DND-41 (cell line): ENCODE results near the gene PPT2.
A peak's percentile ranks its signal among the peaks of the same experiment; 100 is the strongest.

Source experiments
- ATAC-seq: fragments of 200-7000 bp; cut with Tn5 transposase; 3 replicates; pipeline ENCODE4 v1.9.1; 2021; ENCODE audit warnings: low read depth; ENCODE audit not compliant: insufficient read depth
- DNase-seq: peaks from one replicate; pipeline ENCODE4 v3.0.0-alpha.2; 2020
- H2AFZ ChIP-seq: 2 replicates; pipeline ENCODE4 v1.6.0; 2012; ENCODE audit warnings: low read depth, low read length
- H3K27ac ChIP-seq: 2 replicates; pipeline ENCODE4 v1.5.1; 2012; ENCODE audit warnings: low read length, inconsistent platforms
- H3K27me3 ChIP-seq: fragments of 200-600 bp; sonication (generic); 2 replicates; pipeline ENCODE4 v1.6.0; 2012; ENCODE audit warnings: low read length, mild to moderate bottlenecking, inconsistent platforms; ENCODE audit not compliant: insufficient read depth, poor library complexity
- H3K36me3 ChIP-seq: 2 replicates; pipeline ENCODE4 v1.5.1; 2012; ENCODE audit warnings: low read length, inconsistent platforms; ENCODE audit not compliant: insufficient read depth
- H3K4me1 ChIP-seq: 2 replicates; pipeline ENCODE4 v1.5.1; 2012; ENCODE audit warnings: mild to moderate bottlenecking, low read length; ENCODE audit not compliant: insufficient read depth
- H3K4me2 ChIP-seq: 2 replicates; pipeline ENCODE4 v1.6.0; 2012; ENCODE audit warnings: mild to moderate bottlenecking, moderate library complexity, low read length, inconsistent platforms; ENCODE audit not compliant: insufficient read depth
- H3K4me3 ChIP-seq, 2 experiments: fragments of 200-600 bp in 1 of 2; shearing (Covaris generic) in 1 of 2; 2 replicates each; pipeline ENCODE4 v1.5.1; 2012 to 2016; ENCODE audit warnings: inconsistent platforms in 2 of 2, low read length in 2 of 2, mild to moderate bottlenecking in 2 of 2, low read depth in 1 of 2, moderate library complexity in 1 of 2
- H3K79me2 ChIP-seq: 2 replicates; pipeline ENCODE4 v1.6.0; 2012; ENCODE audit warnings: low read length, inconsistent platforms; ENCODE audit not compliant: insufficient read depth
- H3K9ac ChIP-seq: 2 replicates; pipeline ENCODE4 v1.6.0; 2012; ENCODE audit warnings: low read depth, mild to moderate bottlenecking, inconsistent platforms, low read length, moderate library complexity
- H3K9me3 ChIP-seq: 2 replicates; pipeline ENCODE4 v1.5.1; 2012; ENCODE audit warnings: low read length, moderate library complexity, mild to moderate bottlenecking, inconsistent platforms; ENCODE audit not compliant: insufficient read depth, severe bottlenecking
- H4K20me1 ChIP-seq: 2 replicates; pipeline ENCODE4 v1.6.0; 2012; ENCODE audit warnings: low read length; ENCODE audit not compliant: insufficient read depth
- EZH2 ChIP-seq: IDR thresholded peaks from 3 replicates; pipeline ENCODE4 v1.6.1; 2012; ENCODE audit warnings: borderline replicate concordance, low read depth, mild to moderate bottlenecking, moderate library complexity, low read length, inconsistent platforms; ENCODE audit not compliant: severe bottlenecking
- TF ChIP-seq, protein P1 (sequence below): IDR thresholded peaks from 2 replicates; pipeline ENCODE4 v1.5.1; 2012; ENCODE audit warnings: borderline replicate concordance, low read length, moderate library complexity, mild to moderate bottlenecking; ENCODE audit not compliant: poor library complexity, severe bottlenecking; ENCODE audit errors: extremely low read depth

PPT2 gene

DNA sequence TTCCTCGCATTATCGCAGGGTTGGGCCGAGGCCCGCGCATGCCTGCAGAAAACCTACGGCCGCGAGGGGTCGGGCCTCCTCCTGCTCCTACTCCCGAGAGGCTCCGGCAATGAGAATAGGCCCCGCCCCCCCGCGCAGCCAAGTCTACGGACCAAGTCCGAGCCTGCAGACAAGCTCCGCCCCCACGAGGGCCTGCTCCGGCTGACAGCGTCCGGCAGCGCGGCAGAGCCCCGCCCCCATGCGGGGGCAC lies 41.6 kb downstream of the PPT2 start:
- Histone ChIP-seq H3K4me2 (peak overlapping the region; percentile 80), H2AFZ (peak overlapping the region; percentile 83), H3K9me3 (no peaks in the 10 kb centered on the region), H3K79me2 (peaks cover 39% of the 10 kb centered on the region), H3K9ac (peak overlapping the region; percentile 81), H3K4me3 (peak overlapping the region; percentile 43 to 77; a peak in 3 of 4 replicates), H3K36me3 (peaks cover 2% of the 10 kb centered on the region; the same call in 1 of the 2 replicates), H3K27me3 (no peaks in the 10 kb centered on the region), H3K27ac (peak overlapping the region; percentile 96), H3K4me1 (peaks cover 57% of the 10 kb centered on the region), H4K20me1 (no peaks in the 10 kb centered on the region)
- DNase-seq (peak; percentile 100), ATAC-seq (no peak)
- TF ChIP-seq, protein P1, sequence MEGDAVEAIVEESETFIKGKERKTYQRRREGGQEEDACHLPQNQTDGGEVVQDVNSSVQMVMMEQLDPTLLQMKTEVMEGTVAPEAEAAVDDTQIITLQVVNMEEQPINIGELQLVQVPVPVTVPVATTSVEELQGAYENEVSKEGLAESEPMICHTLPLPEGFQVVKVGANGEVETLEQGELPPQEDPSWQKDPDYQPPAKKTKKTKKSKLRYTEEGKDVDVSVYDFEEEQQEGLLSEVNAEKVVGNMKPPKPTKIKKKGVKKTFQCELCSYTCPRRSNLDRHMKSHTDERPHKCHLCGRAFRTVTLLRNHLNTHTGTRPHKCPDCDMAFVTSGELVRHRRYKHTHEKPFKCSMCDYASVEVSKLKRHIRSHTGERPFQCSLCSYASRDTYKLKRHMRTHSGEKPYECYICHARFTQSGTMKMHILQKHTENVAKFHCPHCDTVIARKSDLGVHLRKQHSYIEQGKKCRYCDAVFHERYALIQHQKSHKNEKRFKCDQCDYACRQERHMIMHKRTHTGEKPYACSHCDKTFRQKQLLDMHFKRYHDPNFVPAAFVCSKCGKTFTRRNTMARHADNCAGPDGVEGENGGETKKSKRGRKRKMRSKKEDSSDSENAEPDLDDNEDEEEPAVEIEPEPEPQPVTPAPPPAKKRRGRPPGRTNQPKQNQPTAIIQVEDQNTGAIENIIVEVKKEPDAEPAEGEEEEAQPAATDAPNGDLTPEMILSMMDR = peak; percentile 42
- TF ChIP-seq EZH2 = no peak

DNA sequence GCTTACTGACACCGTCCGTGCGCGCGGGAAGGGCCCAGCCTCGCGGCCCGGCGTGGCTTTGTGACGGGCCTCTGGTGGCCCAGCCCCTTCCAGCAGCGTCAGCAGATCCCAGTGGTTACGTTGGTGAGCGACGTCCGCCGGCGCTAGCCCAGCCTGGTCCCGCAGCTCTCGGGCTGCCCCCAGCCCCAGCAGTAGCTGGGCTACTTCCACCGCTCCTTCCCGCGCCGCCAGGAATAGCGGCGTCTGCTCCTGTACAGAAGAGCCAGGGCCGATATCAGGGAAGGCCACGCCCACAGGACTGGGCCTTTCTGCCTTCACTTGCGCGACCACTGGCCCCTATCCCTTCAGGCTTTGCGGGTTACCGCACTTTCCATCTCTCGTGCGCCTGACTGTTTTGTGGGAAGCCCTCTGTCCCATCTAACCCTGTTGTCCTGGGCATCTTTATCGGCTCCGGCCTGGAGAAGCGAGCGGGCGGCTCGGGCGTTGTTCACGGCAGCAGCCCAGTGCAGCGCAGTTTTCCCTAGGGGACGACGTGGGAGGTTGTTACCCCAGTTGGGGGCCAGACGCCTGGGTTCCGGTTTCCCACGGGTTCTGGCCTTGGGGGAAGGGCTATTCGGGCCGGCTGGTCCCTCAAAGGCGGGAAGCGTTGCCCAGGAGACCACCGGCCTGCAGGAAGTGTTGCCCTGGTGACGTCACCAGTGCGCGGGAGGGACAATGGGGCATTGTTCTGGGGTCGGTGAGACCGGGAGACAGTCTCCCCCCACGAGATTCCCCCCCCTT lies 42.2 kb downstream of the PPT2 start:
- Histone ChIP-seq H3K9ac (peak overlapping the region; percentile 81), H3K27me3 (no peaks in the 10 kb centered on the region), H4K20me1 (no peaks in the 10 kb centered on the region), H3K4me2 (peak overlapping the region; percentile 80), H3K9me3 (no peaks in the 10 kb centered on the region), H2AFZ (peak overlapping the region; percentile 83), H3K4me1 (peaks cover 52% of the 10 kb centered on the region), H3K79me2 (peaks cover 34% of the 10 kb centered on the region), H3K36me3 (no peaks in the 10 kb centered on the region; the same call in 1 of the 2 replicates), H3K27ac (peak overlapping the region; percentile 87), H3K4me3 (peak overlapping the region; percentile 43 to 77; a peak in 3 of 4 replicates)
- peak; percentile 65 for DNase-seq
- peak; percentile 75 for ATAC-seq
- TF ChIP-seq, protein P1 = no peak
- no peak for TF ChIP-seq EZH2

DNA sequence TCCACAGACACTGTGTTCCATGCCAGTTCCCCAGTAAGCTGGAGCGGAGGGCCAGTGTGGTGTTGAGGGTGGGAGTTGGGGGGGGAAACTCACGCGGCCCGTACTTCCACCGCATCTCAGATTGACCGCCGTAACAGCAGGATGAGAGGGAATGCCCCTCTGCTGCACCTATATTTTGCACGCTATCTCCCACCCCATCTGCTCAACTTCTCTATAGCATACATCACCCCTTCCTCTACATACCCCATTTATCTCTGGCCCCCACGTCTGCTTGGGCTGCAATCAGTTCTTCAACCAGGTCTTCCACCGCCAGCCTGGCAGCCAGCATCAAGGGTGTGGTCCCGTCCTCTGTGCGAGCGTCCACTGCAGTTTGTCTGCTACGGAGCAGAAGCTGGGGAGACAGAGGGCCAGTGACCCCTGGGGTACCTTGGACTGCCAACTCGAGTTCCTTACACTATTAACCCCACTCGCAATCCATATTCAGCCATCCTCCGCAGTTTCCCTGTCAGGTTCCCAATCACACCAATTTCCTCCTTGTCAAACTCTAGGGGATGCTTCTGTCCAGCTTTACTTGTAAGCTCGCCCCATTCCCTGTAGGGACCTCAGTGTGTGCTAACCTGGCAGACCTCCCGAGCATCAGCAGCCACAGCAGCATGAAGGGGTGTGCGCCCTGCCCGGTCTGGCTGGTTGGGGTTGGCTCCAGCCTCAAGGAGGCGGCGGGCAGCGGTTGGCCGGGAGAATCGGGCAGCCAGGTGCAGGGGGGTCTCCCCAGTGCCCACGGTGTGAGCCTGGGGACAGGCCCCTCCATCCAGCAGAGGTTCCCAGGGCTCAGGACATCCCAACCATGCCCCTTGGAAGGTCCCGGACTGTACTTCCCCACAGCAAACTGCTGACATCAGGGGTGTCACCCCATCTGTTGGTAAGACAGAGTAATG lies 43.0 kb downstream of the PPT2 start:
- H2AFZ ChIP-seq = peak overlapping the region; percentile 83
- no peak for DNase-seq
- peak overlapping the region; percentile 87 for H3K27ac ChIP-seq
- H3K9me3 ChIP-seq = no peaks in the 10 kb centered on the region
- no peaks in the 10 kb centered on the region for H3K27me3 ChIP-seq
- peak overlapping the region; percentile 81 for H3K9ac ChIP-seq
- no peak for ATAC-seq
- no peaks in the 10 kb centered on the region; the same call in 1 of the 2 replicates for H3K36me3 ChIP-seq
- H3K79me2 ChIP-seq = peaks cover 25% of the 10 kb centered on the region
- peaks cover 44% of the 10 kb centered on the region for H3K4me1 ChIP-seq
- TF ChIP-seq, protein P1 = peak; percentile 16
- no peak for TF ChIP-seq EZH2
- H3K4me3 ChIP-seq = peak overlapping the region in 1 of 2 experiments; percentile 77; a peak in 3 of 4 replicates
- H3K4me2 ChIP-seq = peak overlapping the region; percentile 80
- no peaks in the 10 kb centered on the region for H4K20me1 ChIP-seq
